Naive thymus-derived CD8-positive, alpha-beta T cell (primary cell): ENCODE measurements around the gene ZRANB1. TPM values are rescaled to one million over a fixed set of nuclear protein-coding genes. Genes with fewer than 3 reads are reported as not detected.
"Not testable (repeated sequence)": the region's sequence is repeated elsewhere in the genome, so short reads cannot be mapped to it uniquely, and the experiment has no call there.

Experiments
- ATAC-seq, 2 donors: fragments of 150-1000 bp; cut with Tn5 transposase in 1 of 2; sonication (Bioruptor Pico), chemical (Tn5 transposase) in 1 of 2; 1 replicate in 1 of 2; 2 replicates in 1 of 2; pipeline ENCODE4 v1.10.0; 2021; ENCODE audit warnings: mild to moderate bottlenecking in 2 of 2, moderate library complexity in 2 of 2
- POLR2A ChIA-PET: fragments of 350-600 bp; sonication (Branson Sonifier 250); formaldehyde crosslinking; loops from one replicate; lab custom pipeline; 2021; ENCODE audit warnings: antibody characterized with exemption; lab: Charles Lee
- DNase-seq, 10 donors: peaks; one replicate each; pipeline versions ENCODE4 v3.0.0 to v3.0.0-alpha.2; 2020 to 2022
- H3K27ac Mint-ChIP-seq, 10 donors: one replicate each; pipeline ENCODE4 v1.8.0; 2020 to 2022; ENCODE audit warnings: mild to moderate bottlenecking in 10 of 10, mixed read lengths in 10 of 10, moderate library complexity in 4 of 10, inconsistent platforms in 1 of 10
- H3K27me3 Mint-ChIP-seq, 5 donors: one replicate each; pipeline ENCODE4 v1.8.0; 2021 to 2022; ENCODE audit warnings: mixed read lengths in 5 of 5
- H3K36me3 Mint-ChIP-seq, 3 donors: one replicate each; pipeline ENCODE4 v1.8.0; 2020 to 2022; ENCODE audit warnings: mixed read lengths in 3 of 3, mild to moderate bottlenecking in 2 of 3, inconsistent platforms in 1 of 3
- H3K4me1 Mint-ChIP-seq, 4 donors: one replicate each; pipeline ENCODE4 v1.8.0; 2021 to 2022; ENCODE audit warnings: mixed read lengths in 4 of 4
- H3K4me3 Mint-ChIP-seq, 10 donors: one replicate each; pipeline ENCODE4 v1.8.0; 2020 to 2022; ENCODE audit warnings: mild to moderate bottlenecking in 10 of 10, mixed read lengths in 10 of 10, moderate library complexity in 6 of 10, inconsistent platforms in 1 of 10
- H3K9me3 Mint-ChIP-seq, 9 donors: one replicate each; pipeline ENCODE4 v1.8.0; 2020 to 2022; ENCODE audit warnings: mixed read lengths in 9 of 9, mild to moderate bottlenecking in 3 of 9, inconsistent platforms in 1 of 9, moderate library complexity in 1 of 9
- polyA plus RNA-seq, 3 donors: library from polyadenylated mRNA; unstranded; fragments of 300-500 nt; fragmentation: Illumina TruSeq; gene quantifications; one replicate each; pipeline ENCODE4 v1.2.3, GENCODE V29; 2021
- total RNA-seq, 8 experiments: library from RNA in 2 of 8; stranded (reverse) in 2 of 8; gene quantifications; one replicate each; pipeline ENCODE4 v1.2.3 and lab custom pipeline; 2021 to 2026

Gene ZRANB1
- total and polyA plus RNA-seq, 5 experiments from 2014 or later, result 7.0 to 25.0 (median 11.7) TPM

DNA sequence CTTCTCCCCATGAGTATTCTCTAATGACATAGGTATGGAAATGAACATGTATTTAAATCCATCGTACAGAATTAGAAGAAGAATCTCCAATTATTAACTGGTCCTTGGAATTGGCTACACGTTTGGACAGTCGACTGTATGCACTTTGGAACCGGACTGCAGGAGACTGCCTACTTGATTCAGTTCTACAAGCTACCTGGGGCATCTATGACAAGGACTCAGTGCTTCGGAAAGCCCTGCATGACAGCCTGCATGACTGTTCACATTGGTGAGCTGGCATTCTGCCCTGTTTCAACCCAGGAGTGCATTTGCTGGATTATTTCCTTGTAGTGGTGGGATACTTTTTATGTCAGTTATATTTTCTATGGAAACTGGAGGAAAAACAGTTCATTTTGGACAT is 32.2 kb downstream of the ZRANB1 start:
- POLR2A ChIA-PET, result no interaction called here
- Mint-ChIP-seq H3K9me3 (no peaks in the 10 kb centered on the region), H3K27me3 (no peaks in the 10 kb centered on the region), H3K36me3 (peaks cover 0 to 84% (median 13%) of the 10 kb centered on the region in 3 donors), H3K4me3 (no peak overlapping the region), H3K4me1 (peaks cover 23 to 53% (median 47%) of the 10 kb centered on the region in 4 donors), H3K27ac (no peak overlapping the region)
- DNase-seq (no peak), ATAC-seq (no peak)

DNA sequence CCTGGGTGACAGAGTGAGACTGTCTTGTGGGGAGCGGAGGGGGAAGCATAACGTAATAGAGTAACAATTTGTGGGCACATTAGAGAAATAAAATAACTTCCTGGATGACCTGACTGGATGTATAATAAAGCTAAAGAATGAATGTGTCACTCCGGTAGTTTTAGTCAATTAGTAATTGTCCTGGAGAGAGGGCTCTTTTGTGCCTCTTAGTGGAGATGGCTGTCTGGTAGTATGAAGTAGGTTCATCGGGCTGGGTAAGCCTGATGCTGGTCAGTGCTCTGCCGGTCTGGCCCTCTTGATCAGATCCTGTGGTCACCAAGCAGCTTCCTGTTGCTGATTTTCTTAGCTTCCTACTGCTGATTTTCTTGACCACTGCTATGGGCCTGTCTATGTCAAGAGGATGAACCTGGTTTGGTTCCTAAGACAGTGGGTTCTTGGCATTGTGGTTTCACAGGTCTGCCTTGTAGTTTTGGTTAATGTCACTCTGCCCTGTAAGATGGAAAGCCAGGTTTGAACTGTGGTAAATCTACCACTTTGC is 34.1 kb downstream of the ZRANB1 start:
- no peaks in the 10 kb centered on the region for H3K9me3 Mint-ChIP-seq
- H3K4me1 Mint-ChIP-seq, result peaks cover 18 to 41% (median 36%) of the 10 kb centered on the region in 4 donors
- peak overlapping the region in 1 of 10 donors; percentile 9 for H3K4me3 Mint-ChIP-seq
- peak overlapping the region in 9 of 10 donors; percentile 15 to 79 (median 60) for H3K27ac Mint-ChIP-seq
- ATAC-seq (no peak), DNase-seq (peak in 1 of 10 donors; percentile 5)
- no peaks in the 10 kb centered on the region for H3K27me3 Mint-ChIP-seq
- POLR2A ChIA-PET, result no interaction called here
- H3K36me3 Mint-ChIP-seq, result peaks cover 0 to 82% (median 11%) of the 10 kb centered on the region in 3 donors

DNA sequence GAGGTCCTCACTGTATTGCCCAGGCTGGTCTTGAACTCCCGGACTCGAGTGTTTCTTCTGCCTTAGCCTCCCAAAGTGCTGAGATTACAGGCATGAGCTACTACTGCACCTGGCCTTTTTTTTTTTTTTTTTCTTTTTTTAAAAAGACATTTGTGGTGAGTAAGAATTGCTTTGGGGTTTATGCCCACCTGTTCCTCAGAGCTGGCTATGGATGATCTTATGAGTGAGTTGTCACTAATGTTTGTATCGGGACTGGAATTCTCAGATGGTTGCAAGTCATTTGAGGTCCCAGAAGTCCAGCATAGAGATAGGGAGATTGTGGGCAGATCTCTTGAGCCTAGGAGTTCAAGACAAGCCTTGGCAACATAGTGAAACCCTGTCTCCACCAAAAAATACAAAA is 35.2 kb downstream of the ZRANB1 start:
- Mint-ChIP-seq H3K4me1 (peaks cover 20 to 39% (median 28%) of the 10 kb centered on the region in 4 donors), H3K36me3 (peaks cover 0 to 85% (median 14%) of the 10 kb centered on the region in 3 donors), H3K27ac (peak overlapping the region in 4 of 10 donors; percentile 27 to 74 (median 52)), H3K27me3 (no peaks in the 10 kb centered on the region), H3K9me3 (no peaks in the 10 kb centered on the region), H3K4me3 (no peak overlapping the region)
- ATAC-seq (no peak), DNase-seq (no peak)
- POLR2A ChIA-PET, result interaction anchor here (0.7 kb wide), 1 partner anchor 137 kb away, joined by 4 read pairs; no protein-coding TSS in a partner anchor

DNA sequence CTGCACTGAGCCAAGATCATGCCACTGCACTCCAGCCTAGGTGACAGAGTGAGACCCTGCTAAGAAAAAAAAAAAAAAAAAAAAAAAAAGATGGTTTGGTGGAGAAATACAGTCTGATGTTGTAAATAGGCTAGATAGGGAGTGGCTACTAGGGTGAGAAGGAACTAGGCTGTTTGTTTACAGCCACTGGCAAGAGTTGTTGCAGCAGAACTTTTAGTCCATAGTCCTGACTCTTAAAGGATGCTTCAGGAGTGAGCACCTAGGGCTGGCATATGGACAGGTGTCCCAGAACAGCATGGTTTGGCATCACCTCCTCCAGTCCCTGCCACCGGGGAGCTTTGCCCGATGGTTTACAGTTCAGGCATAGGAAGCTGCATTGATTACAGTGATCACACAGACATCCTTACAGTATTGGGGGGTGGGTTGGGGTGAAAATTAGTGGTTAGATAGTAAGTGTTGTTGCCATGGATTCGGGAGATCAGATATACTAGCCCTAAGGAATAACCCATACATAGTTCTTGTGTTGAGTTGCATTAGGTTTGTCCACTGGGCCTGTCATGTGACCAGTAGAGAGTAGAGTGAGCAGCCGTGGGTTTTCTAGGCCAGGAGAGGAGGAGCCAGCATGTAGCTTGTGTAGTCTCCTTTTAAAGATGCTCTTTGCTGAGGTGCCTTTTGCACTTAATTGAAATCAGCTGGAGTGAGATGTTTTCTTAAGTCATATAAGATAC is 35.9 kb downstream of the ZRANB1 start:
- peaks cover 19 to 38% (median 28%) of the 10 kb centered on the region in 4 donors for H3K4me1 Mint-ChIP-seq
- ATAC-seq (no peak), DNase-seq (no peak)
- H3K4me3 Mint-ChIP-seq, result peak overlapping the region in 1 of 10 donors; percentile 19
- peaks cover 0 to 85% (median 12%) of the 10 kb centered on the region in 3 donors for H3K36me3 Mint-ChIP-seq
- peak overlapping the region; percentile 1 to 76 (median 27) for H3K27ac Mint-ChIP-seq
- H3K27me3 Mint-ChIP-seq, result no peaks in the 10 kb centered on the region
- POLR2A ChIA-PET, result interaction anchor here (0.6 to 0.7 kb wide), 2 partner anchors 9 to 137 kb away, joined by 3 to 4 read pairs; no protein-coding TSS in a partner anchor
- H3K9me3 Mint-ChIP-seq, result no peaks in the 10 kb centered on the region

DNA sequence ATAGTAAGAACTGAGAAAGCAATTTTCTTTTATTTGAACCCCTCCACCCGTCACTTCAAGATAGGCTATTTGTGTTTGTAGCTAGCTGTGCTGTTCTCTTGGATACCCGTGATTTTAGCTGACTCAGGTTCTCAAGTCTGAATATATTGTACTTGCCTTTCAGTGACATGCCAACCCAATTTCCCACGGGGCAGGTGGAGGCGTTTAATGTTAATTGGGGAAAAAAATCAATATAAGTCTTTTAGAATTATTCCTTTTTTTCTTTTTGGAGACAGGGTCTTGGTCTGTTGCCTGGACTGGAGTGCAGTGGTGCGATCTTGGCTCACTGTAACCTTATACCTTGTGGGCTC is 36.4 kb downstream of the ZRANB1 start:
- peaks cover under 1 to 85% (median 12%) of the 10 kb centered on the region in 3 donors for H3K36me3 Mint-ChIP-seq
- H3K9me3 Mint-ChIP-seq, result no peaks in the 10 kb centered on the region
- DNase-seq, result no peak
- H3K4me1 Mint-ChIP-seq, result peaks cover 18 to 38% (median 30%) of the 10 kb centered on the region in 4 donors
- POLR2A ChIA-PET, result interaction anchor here (0.6 kb wide), 1 partner anchor 9 kb away, joined by 3 read pairs; no protein-coding TSS in a partner anchor
- no peak for ATAC-seq
- H3K27ac Mint-ChIP-seq, result peak overlapping the region in 3 of 10 donors; percentile 21 to 73 (median 73)
- H3K27me3 Mint-ChIP-seq, result no peaks in the 10 kb centered on the region
- no peak overlapping the region for H3K4me3 Mint-ChIP-seq

DNA sequence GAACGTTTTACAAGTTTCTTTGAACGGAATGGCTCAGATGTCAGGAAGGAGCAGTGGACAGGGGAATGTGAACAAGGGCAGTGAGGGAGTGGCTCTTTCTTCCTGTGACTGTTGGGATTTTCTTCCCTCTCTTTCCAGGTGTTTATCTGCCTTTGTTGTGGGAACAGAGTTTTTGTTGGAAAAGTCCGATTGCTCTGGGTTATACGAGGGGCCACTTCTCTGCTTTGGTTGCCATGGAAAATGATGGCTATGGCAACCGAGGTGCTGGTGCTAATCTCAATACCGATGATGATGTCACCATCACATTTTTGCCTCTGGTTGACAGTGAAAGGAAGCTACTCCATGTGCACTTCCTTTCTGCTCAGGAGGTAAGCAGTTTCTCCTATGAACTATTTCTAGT is 41.4 kb downstream of the ZRANB1 start:
- Mint-ChIP-seq H3K27me3 (no peaks in the 10 kb centered on the region), H3K36me3 (peaks cover 6 to 86% (median 28%) of the 10 kb centered on the region in 3 donors), H3K9me3 (no peaks in the 10 kb centered on the region), H3K4me3 (no peak overlapping the region), H3K4me1 (peaks cover 3 to 16% (median 9%) of the 10 kb centered on the region in 4 donors), H3K27ac (peak overlapping the region in 2 of 10 donors; percentile 12 to 45)
- POLR2A ChIA-PET, result no interaction called here
- no peak for DNase-seq
- ATAC-seq, result no peak

DNA sequence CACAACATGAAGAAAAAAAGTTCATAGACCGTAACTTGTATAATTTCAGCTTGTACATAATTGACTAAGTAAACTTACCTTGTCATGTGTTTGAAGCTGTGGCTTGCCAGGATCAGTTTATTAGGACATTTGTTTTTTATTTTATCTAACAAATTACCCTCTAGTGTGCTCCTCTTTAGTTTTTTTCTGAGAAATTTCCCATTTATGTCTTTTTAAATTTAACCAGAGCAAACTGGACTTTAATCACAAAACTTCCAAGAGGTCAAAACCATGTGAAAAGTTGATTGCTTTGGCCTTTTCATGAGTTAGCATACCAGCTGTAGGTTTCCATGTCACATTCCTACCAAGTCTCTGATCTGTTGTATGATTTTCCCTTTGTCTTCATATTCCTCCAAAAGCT is 42.5 kb downstream of the ZRANB1 start:
- H3K36me3 Mint-ChIP-seq, result peaks cover 11 to 90% (median 32%) of the 10 kb centered on the region in 3 donors
- DNase-seq (no peak), ATAC-seq (no peak)
- no peak overlapping the region for H3K4me3 Mint-ChIP-seq
- H3K27ac Mint-ChIP-seq, result peak overlapping the region in 2 of 10 donors; percentile 6 to 10
- no peaks in the 10 kb centered on the region for H3K9me3 Mint-ChIP-seq
- no peaks in the 10 kb centered on the region for H3K27me3 Mint-ChIP-seq
- H3K4me1 Mint-ChIP-seq, result peaks cover 2 to 12% (median 6%) of the 10 kb centered on the region in 4 donors
- POLR2A ChIA-PET, result no interaction called here

DNA sequence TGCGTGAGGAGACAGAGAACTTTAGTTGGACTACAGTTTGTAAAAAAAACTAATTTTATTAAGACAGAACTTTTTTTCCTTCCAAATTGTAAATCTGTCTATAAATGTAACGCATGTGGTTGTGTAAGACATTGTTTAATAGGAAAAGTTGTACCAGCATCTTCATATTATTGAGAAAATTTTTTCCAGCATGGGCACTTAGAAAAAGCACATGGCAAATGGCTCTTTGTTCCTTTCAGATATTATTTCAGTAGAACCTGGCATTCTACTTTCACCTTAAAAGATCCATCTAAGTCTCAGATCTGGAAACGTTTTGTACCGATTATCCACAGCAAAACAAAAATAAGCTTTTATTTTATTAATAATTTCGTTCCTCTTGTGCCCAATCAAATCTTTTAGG is 43.2 kb downstream of the ZRANB1 start:
- no peak for ATAC-seq
- peaks cover 2 to 6% (median 5%) of the 10 kb centered on the region in 4 donors for H3K4me1 Mint-ChIP-seq
- POLR2A ChIA-PET, result no interaction called here
- DNase-seq, result no peak
- peak overlapping the region in 1 of 10 donors; percentile 17 for H3K27ac Mint-ChIP-seq
- peaks cover 11 to 88% (median 32%) of the 10 kb centered on the region in 3 donors for H3K36me3 Mint-ChIP-seq
- H3K27me3 Mint-ChIP-seq, result no peaks in the 10 kb centered on the region
- no peaks in the 10 kb centered on the region for H3K9me3 Mint-ChIP-seq
- H3K4me3 Mint-ChIP-seq, result no peak overlapping the region

DNA sequence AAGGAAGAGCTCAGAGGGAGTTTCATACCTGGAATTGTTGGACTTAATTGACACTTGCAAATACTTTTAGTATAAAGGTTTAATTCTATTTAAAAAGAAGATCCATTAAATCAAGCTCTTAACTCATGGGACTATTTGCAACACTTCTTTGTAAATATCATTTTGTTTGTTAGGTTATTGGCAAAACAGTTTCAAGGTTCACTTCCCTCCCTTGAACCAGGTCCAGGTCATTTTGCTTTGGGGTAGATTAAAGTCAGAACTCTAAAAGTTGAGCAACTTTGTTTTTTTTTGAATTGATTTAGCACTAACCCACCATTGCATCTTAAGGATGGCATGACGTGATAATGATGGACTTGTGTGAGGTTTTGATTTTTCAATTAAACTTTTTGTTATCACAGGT is 45.9 kb downstream of the ZRANB1 start:
- Mint-ChIP-seq H3K27ac (no peak overlapping the region), H3K4me1 (peaks cover 0 to 6% (median 2%) of the 10 kb centered on the region in 4 donors), H3K4me3 (no peak overlapping the region), H3K36me3 (peaks cover 11 to 64% (median 29%) of the 10 kb centered on the region in 3 donors), H3K27me3 (no peaks in the 10 kb centered on the region), H3K9me3 (no peaks in the 10 kb centered on the region)
- no peak for DNase-seq
- ATAC-seq, result no peak
- POLR2A ChIA-PET, result interaction anchor here (0.6 kb wide), 1 partner anchor 9 kb away, joined by 3 read pairs; no protein-coding TSS in a partner anchor

DNA sequence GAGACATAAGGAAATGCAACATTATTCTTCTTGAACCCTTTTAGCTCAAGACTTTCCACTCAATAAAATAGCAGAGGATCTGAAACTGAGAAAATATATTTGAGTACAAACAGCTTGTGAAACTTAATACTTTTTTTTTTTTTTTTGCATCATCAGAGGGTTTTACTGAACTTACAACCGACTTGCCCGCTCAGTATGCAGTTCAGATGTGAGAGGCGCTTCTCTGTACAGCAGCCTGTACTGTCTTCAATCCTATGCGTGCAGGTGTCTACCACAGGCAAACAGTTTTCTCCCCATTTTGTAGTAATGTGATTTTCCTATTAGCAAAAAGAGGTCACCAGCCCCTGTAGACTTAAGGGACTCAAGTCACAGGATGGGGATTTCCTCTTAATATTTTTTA is 46.8 kb downstream of the ZRANB1 start:
- DNase-seq, H3K4me1 Mint-ChIP-seq, H3K9me3 Mint-ChIP-seq, ATAC-seq, H3K27me3 Mint-ChIP-seq, H3K4me3 Mint-ChIP-seq, POLR2A ChIA-PET: not testable (repeated sequence)
- H3K27ac Mint-ChIP-seq, result peak overlapping the region in 3 of 10 donors; percentile 14 to 83 (median 35)
- H3K36me3 Mint-ChIP-seq, result peaks cover 6 to 55% (median 25%) of the 10 kb centered on the region in 3 donors

DNA sequence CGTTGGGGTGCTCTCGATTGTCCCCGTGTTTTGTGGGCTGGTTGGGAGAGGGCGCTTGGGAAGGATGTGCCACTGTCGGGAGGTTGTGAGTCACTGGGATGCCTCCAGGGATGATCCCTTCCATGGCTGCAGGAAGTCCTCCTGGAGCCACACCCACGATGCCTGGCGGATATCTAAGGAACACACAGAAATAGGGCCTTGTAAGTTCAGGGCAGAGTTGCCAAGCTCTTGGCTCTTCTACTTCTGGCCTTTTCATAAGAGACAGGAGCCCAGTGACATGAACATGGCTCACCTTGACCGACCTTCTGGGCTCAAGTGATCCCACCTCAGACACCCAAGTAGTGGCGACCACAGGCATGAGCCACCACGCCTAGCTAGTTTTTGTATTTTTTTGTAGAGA is 47.6 kb downstream of the ZRANB1 start:
- POLR2A ChIA-PET, result interaction anchor here (0.6 kb wide), 1 partner anchor 70 kb away, joined by 3 read pairs; no protein-coding TSS in a partner anchor
- Mint-ChIP-seq H3K27ac (peak overlapping the region in 1 of 10 donors; percentile 83), H3K4me1 (peaks cover 0 to 6% (median 0%) of the 10 kb centered on the region in 4 donors), H3K27me3 (no peaks in the 10 kb centered on the region), H3K4me3 (no peak overlapping the region), H3K9me3 (no peaks in the 10 kb centered on the region), H3K36me3 (peaks cover 5 to 48% (median 21%) of the 10 kb centered on the region in 3 donors)
- DNase-seq (no peak), ATAC-seq (no peak)

DNA sequence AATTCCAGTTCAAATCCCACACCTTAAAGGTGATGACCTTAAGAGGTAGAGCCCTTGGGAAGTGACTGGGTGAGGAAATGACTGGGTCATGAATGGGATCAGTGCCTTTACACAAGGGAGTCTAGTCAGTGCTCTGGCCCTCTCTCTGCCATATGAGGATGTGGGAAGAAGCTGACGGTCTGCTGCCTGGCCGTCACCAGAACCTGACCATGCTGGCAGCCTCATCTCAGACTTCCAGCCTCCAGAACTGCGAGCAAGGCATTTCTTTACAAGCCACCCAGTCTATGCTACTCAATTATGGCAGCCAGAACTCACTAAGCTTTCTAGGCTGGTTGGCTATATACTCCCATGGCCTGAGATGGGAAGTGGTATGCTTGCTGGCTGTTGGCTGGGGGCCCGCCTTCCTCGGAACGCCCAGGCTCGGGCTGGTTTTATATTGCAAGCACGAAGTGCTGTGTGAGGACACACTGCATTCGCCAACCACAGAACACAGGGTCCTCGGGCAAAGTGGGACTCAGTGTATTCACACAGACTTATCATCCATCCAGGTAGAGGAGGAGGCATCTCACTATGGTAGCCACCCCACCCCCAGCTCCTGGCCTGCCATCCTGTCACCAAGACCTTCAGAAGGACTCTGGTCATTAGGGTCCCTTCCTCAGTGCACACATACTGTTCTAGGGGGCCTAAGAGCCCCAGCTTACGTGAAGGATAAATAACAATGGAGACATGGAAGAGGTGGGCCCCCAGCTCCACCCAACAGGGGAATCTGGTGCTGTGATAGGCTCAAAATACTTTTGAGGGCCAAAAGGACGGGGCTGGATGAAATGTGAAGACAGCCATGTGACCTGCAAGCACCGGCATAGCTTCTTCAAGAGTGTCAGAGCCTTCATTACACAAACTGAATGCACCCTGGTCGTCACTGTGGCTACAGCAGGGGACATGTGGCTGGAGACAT is 49.0 kb downstream of the ZRANB1 start:
- Mint-ChIP-seq H3K36me3 (peaks cover 5 to 34% (median 10%) of the 10 kb centered on the region in 3 donors), H3K4me3 (no peak overlapping the region), H3K4me1 (peaks cover 0 to 6% (median 0%) of the 10 kb centered on the region in 4 donors), H3K27ac (peak overlapping the region in 3 of 10 donors; percentile 1 to 62 (median 9)), H3K27me3 (no peaks in the 10 kb centered on the region), H3K9me3 (no peaks in the 10 kb centered on the region)
- POLR2A ChIA-PET, result interaction anchor here (0.6 kb wide), 1 partner anchor 10 kb away, joined by 3 read pairs; no protein-coding TSS in a partner anchor
- ATAC-seq (no peak), DNase-seq (no peak)
